Superior temporal gyrus (tissue), 1 donor: Measurements from ENCODE around the gene ZMYND19.
A peak's percentile ranks its signal among the peaks of the same experiment; 100 is the strongest.
"Not testable (repeated sequence)": the region's sequence is repeated elsewhere in the genome, so short reads cannot be mapped to it uniquely, and the experiment has no call there.

ENCODE experiments used
- DNase-seq: peaks from one replicate; pipeline ENCODE4 v3.0.0-alpha.2; 2016; ENCODE audit errors: extremely low spot score

Gene ZMYND19

GRCh38 chr9:137614631-137615386 lies 24.5 kb upstream of the ZMYND19 start:
- DNase-seq = no peak

- DNase-seq = no peak
Measured at GRCh38 chr9:137613738-137614523, 23.6 kb upstream of the ZMYND19 start.

DNA sequence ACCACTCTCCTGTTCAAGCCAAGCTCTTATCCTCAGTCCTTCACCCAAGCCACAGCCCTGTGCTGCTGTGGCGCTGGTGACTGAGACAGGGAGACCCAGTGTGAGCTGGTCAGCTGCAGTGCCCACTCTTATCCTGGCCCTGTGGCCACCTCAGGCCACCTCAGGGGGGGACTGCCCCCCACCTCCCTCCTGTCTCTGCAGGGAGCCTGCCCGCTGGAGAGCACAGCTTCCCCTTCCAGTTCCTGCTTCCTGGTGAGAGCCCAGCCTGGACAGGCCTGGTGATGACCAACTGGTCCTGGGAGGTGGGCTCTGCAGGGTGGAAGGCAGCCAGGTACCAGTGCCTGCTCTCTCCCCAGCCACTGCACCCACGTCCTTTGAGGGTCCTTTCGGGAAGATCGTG lies 22.9 kb upstream of the ZMYND19 start:
- no peak for DNase-seq

DNA sequence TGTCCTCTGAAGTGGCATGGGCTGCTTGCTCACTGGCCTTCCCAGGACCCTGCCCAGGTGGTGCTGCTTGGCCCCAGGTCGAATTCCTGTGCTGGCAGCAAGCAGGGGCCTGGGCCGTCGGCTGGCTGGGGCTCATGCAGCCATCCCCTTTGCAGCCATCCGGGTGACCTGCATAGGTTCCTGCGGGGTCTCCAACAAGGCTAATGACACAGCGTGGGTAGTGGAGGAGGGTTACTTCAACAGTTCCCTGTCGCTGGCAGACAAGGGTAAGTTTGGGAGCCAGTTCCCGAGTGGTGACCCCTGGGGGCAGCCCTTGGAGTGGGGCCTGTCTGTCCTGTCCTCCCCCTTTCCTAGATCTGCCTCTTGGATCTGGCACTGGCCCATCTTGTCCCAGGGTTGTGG lies 22.4 kb upstream of the ZMYND19 start:
- no peak for DNase-seq

DNA sequence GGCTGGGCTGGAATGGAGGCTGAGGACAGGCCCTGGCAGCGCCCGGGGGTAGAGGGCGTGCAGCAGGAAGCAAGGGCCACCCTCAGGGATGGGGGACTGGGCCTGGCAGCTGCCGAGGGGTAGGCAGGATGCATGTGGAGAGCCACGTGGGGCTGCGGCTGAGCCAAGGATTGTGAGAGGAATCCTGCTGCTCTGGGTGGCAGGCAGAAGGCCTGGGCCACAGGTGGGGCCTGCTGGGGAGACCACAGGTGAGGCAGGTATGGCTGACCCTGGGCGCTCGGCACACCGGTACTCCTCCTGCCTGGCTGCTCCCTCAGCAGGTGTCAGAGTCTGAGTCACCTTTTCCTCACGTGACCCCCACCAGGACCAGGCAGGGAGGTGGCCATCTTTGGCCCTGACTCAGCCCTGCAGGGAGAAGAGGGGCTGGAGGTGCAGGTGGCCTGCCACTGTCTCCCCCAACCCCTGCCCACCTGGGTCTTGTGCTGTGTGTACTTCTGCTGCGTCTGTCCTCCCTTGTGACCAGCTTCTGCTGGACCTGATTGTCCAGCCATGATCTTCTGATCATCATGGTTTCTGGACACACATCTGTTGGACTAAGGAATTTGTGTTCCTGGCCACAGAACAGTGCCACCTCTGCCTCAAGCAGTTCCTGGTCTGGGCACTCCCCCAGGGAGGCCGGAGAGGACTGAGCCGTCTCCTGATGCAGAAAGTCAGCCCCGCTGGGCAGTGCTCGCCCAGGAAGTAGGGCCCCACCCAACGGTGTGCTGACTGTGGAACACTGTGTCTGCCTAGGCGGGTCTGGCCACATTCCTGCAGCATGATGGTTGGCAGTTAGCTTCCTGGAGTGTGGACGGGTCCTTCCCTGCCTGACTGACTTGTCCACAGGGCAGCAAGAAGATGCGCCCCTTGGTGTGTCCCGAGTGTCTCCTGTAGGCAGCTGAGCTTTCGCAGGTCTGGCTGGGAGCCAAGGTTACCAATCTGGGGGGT lies 21.6 kb upstream of the ZMYND19 start:
- DNase-seq = no peak

DNA sequence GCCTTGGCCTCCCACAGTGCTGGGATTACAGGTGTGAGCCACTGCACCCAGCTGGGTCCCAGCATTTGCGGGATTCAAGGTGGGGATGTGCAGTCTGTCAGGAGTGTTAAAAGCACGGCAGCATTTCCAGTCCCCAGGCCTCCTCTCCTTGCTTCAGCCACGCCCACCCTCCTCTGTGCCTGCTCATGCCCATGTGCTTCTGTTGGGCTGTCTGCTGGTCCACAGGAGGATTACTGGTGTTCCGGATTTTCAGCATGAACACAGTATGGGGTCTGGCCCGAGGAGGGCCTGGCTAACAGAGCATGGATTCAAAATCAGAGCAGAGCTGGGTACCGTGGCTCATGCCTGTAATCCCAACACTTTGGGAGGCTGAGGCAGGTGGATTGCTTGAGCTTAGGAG lies 20.6 kb upstream of the ZMYND19 start:
- DNase-seq = no peak

GRCh38 chr9:137607141-137607857 lies 17.0 kb upstream of the ZMYND19 start:
- DNase-seq = no peak

- no peak for DNase-seq
Measured at GRCh38 chr9:137606734-137607138, 16.4 kb upstream of the ZMYND19 start.

DNA sequence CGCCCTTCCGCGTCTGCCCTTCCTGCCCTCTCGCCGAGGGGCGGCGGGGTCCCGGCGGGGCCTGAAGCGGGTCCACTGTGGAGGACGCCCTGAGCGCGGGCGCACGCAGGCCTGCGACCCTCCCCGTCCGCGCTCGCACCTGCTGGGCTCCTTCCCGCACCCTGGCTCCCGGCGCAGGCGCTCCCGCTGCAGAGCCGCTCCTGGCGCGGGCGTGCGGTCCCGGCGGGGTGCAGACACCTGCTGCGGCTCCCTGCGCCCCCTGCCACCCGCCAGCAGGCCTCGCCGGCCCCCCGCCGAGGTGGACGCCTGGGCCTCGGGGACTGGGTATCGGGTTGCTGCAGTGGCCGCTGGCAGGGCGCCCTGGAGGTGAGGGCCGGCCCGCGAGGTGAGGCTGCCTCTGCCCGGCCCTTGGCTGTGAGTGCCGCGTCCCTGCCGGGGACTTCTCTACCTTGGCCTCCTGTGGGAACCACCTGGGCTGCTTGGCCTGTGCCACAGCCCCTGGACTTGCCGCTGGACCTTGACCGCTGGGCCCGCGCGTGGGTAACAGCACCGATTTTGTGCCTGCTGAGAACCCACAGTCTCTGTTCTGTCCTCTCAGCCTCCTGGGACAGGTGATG lies 15.8 kb upstream of the ZMYND19 start:
- no peak for DNase-seq

DNA sequence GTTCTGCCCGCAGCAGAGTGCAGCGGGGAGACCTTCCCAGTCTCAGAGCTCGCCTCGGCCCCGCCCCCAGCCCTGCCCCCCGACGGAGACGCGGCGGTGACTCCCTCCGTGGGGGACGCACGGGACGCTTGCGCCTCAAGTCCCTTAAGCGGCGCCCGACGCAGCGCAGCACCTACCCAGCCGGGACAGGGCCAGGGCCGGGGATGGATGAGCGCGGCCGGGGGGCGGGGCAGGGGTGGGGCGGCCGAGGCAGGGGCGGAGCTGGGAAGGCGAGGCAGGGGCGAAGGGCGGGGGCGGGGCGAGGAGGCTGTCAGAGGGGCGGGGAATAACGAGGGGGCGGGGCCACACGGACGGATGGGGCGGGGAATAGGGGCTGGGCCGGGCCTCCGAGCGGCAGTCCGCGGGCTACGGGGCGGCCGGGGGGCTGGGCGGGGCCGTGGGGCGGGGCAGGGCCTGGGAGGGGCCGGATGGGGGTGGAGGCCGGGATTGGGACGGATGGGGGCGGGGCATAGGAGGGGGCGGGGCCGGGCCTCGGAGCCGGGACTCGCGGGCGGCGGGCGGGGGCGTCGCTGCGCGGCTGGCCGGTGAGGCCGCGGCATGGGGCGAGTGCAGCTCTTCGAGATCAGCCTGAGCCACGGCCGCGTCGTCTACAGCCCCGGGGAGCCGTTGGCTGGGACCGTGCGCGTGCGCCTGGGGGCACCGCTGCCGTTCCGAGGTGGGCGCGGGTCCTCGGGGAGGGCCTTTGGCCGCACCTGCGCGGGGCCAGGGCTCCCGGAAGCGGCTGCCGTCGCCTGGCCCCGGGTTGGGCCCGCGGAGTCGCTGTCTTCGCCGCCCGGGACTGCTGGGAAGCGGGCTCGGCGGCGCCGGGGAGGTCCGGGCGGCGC lies 15.1 kb upstream of the ZMYND19 start, which contains the start of gene ARRDC1:
TSS of gene ARRDC1 (plus strand) at position 566 of the 884 bp plus-strand sequence. CDS start at position 598, 32 bp downstream.
- peak; percentile 67 for DNase-seq

DNA sequence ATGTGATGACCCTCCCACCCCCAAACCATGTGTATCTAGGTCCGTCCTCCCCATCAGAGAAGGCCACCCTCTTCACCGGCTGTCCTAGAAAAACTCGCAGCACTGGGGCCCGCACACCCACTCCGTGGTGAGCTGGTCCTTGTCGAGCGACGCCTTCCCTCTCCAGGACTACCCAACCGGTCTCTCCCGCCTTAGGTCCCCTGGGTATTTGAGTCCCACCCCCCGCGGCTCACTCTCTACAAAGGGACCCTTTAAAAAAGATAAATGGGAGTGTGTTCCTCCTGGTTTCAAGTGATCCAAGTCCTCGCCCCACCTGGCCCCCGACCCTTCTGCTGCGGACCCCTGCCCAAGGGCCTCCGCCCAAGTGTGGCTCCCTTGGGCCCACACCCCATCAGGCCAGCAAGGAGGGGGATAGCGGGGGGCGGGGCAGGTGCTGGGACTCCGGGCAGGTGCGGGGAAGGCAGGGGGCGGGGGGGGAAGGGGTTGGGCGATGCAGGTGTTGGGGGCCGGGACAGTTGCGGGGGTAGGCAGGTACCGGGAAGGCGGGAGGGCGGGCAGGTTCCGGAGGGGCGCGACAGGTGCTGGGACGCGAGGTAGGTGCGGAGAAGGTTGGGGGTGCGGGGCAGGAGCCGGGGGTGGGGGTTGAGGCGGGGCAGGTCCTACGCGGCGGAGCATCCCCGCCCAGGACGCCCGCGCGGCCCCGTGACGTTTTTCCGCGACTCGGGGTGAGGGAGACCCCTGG lies 14.2 kb upstream of the ZMYND19 start:
- DNase-seq = no peak

DNA sequence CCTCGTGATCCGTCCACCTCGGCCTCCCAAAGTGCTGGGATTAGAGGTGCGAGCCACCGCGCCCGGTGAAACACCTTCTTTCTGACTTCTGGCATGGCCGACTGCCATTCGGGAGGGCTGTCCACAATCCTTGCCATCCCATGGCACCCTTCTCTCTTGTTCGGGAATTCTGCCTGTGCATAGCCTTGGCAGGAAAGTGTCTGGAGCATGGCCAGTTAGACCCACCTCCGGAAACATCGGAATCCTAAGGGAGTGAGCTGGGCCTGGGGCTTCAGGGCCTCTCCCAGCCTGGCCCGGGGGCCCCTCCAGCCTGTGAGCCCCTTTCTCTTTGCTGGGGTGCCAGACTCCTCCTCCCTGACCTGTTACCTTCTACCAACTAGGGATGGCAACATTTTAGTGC lies 13.6 kb upstream of the ZMYND19 start:
- DNase-seq = no peak

DNA sequence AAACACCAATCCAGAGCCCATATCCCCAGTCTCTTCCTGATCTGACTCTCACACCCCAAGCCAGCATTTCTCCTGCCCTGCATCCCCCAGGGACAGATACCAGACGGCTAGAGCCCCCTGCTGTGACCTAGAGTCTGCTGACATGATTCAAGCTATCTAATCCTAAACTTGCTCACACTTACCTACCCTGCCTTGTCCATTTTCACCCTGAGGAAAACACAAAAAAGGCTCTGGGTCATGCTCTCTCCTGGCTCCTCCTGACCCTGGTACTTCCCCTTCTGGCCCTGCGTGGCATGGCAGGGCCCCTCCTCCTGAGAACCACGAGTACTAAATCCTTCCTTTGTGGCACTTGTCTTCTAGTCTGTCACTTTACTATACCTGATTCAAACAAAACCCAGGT lies 12.3 kb upstream of the ZMYND19 start:
- DNase-seq = no peak

DNA sequence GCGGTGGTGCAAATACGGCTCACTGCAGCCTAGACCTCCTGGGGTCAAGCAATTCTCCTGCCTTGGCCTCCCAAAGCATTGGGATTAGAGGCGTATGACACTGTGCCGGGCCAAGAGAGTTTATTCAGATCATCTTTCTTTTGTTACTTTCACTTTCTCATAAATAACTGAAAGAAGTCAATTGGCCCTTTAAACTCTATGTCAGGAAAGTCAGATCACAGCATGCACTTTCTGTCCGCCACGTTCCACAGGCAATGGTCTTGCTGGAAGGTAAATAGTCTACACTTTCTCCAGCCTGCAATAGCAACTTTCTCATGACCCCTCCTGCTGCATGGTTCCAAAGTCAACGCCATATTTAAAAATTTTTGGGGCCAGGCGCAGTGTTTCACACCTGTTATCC lies 8.6 kb upstream of the ZMYND19 start:
- DNase-seq = no peak

DNA sequence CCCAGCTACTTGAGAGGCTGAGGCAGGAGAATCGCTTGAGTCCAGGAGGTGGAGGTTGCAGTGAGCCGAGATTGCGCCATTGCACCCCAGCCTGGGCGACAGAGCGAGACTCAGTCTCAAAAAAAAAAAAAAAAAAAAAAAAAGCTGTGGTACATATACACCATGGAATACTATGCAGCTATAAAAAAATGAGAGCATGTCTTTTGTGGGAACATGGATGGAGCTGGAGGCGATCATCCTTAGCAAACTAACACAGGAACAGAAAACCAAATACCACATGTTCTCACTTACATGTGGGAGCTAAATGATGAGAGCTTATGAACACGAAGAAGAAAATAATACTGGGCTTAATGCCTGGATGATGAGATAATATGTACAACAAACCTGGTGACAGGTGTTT lies 6.3 kb upstream of the ZMYND19 start:
- DNase-seq = not testable (repeated sequence)

DNA sequence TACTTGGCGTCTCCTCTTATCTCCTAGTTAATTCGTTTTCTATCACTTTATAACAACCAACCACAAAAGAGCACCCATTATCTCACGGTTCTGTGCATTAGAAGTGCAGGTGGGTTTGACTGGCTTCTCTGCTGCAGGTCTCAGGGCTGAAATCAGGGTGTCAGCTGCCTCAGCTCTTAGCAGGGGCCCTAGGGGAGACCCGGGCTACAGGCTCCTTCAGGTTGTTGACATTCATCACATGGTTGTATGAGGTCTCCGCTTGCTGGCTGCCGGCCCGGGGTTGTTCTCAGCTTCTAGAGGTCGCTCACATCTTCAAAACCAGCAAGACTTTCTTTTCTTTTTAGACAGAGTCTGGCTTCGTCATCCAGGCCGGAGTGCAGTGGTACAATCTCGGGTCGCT lies 2.9 kb upstream of the ZMYND19 start:
- DNase-seq = no peak

DNA sequence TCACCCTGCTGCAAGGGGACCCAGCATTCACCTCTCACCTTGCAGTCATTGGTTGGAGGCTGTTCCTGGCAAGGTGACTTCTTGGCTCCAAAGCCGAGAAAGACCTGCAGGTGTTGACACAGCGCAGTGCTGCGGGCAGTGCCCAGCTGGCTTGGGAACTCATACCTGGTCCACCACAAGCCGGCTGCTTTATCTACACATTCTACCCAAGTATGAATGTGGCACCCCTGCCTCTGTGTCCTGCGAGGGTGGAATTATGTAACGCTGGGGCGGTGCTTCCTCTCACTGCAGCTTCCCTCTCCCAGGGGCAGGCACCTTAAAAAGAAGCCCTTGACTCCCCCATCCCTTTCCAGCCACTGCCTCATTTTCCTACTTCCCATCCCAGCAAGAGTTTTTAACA lies 2.5 kb upstream of the ZMYND19 start:
- DNase-seq = no peak

- DNase-seq = no peak
Measured at GRCh38 chr9:137590123-137590468, 216 bp downstream of the ZMYND19 start.

- no peak for DNase-seq
Measured at GRCh38 chr9:137589441-137590122, 730 bp downstream of the ZMYND19 start.
